NCI-H82 (cell line): ENCODE results near the gene DHX8.
A peak's percentile ranks its signal among the peaks of the same experiment; 100 is the strongest.
"Not testable (repeated sequence)": the region's sequence is repeated elsewhere in the genome, so short reads cannot be mapped to it uniquely, and the experiment has no call there.

Experiments
- DNase-seq: peaks from one replicate; lab custom pipeline; 2025; lab: John Stamatoyannopoulos, UW

Gene DHX8

GRCh38 chr17:43483674-43484551 lies at the start of gene DHX8:
TSS of gene DHX8 (plus strand) at chr17:43483975. CDS start at chr17:43484038, 63 bp downstream.
- peak; percentile 99 for DNase-seq

GRCh38 chr17:43434902-43435319 lies 48.9 kb upstream of the DHX8 start:
- no peak for DNase-seq

GRCh38 chr17:43437756-43438155 lies 46.0 kb upstream of the DHX8 start:
- no peak for DNase-seq

GRCh38 chr17:43438626-43439025 lies 45.1 kb upstream of the DHX8 start:
- DNase-seq = peak; percentile 64

GRCh38 chr17:43439041-43439440 lies 44.7 kb upstream of the DHX8 start:
- DNase-seq = peak; percentile 86

- no peak for DNase-seq
Observed at GRCh38 chr17:43442711-43443110, 41.1 kb upstream of the DHX8 start.

- DNase-seq = no peak
Observed at GRCh38 chr17:43443381-43443780, 40.4 kb upstream of the DHX8 start.

GRCh38 chr17:43444223-43445008 lies 39.4 kb upstream of the DHX8 start:
- DNase-seq = no peak

GRCh38 chr17:43445009-43445589 lies 38.7 kb upstream of the DHX8 start:
- DNase-seq = no peak

- DNase-seq = no peak
Observed at GRCh38 chr17:43446773-43447172, 37.0 kb upstream of the DHX8 start.

- DNase-seq = no peak
Observed at GRCh38 chr17:43448720-43449469, 34.9 kb upstream of the DHX8 start.

- no peak for DNase-seq
Observed at GRCh38 chr17:43449470-43450248, 34.1 kb upstream of the DHX8 start.

- not testable (repeated sequence) for DNase-seq
Observed at GRCh38 chr17:43450791-43451190, 33.0 kb upstream of the DHX8 start.

GRCh38 chr17:43451741-43452140 lies 32.0 kb upstream of the DHX8 start:
- DNase-seq = not testable (repeated sequence)

GRCh38 chr17:43453331-43453812 lies 30.4 kb upstream of the DHX8 start:
- DNase-seq = no peak

GRCh38 chr17:43454868-43455267 lies 28.9 kb upstream of the DHX8 start:
- DNase-seq = no peak

- no peak for DNase-seq
Observed at GRCh38 chr17:43456029-43456428, 27.7 kb upstream of the DHX8 start.

- peak; percentile 94 for DNase-seq
Observed at GRCh38 chr17:43456661-43457361, 27.0 kb upstream of the DHX8 start.

- DNase-seq = no peak
Observed at GRCh38 chr17:43457362-43457692, 26.4 kb upstream of the DHX8 start.

GRCh38 chr17:43459878-43460277 lies 23.9 kb upstream of the DHX8 start:
- not testable (repeated sequence) for DNase-seq
